ENCODE results near the gene KMT5B. TPM values are rescaled to one million over a fixed set of nuclear protein-coding genes. Genes with fewer than 3 reads are reported as not detected.
A peak's percentile ranks its signal among the peaks of the same experiment; 100 is the strongest.

KMT5B gene
- total and polyA plus RNA-seq, 2 of the 13 experiments (the other 11 are each of a cell fraction or from before 2014, with no cell fraction given) = 17.6 to 23.7 TPM

DNA sequence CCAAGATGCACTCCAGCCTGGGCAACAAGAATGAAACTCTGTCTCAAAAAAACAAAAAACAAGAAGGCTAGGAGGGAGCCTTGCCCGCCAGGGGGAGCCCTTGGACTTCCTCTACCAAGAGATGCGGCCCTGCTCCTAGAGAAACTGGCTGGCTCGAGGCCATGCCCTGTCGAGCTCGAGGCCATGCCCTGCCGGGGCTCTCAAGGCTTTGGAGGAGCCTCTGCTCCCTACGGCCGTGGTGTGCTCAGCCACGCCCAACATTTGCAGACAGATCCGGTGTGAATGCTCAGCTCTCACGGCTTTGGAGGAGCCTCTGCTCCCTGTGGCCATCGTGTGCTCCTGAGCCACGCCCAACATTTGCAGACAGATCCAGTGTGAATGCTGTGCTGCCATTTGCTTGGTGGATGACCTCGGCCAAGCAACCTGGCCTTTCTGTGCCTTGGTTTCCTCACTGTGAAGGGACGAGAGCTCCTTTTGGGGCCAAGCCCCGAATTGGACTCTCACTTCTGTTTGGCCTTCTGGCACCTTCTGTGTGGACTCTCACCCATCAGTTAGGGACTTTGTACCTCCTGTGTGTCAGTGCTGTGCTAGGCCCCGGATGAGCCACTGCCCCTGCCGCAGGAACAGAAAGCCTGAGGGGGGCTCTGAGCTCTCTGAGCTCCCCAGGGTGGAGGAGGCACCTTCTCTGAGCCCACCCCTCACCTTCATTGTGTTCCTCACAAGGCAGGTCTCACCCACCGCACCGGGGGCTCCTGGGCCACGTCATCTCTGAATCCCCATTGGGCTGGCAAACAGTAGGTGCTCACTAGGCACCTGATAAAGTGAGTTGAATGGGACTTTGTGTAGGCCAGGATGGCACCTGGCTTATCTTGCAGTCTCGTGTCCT, 44.6 kb upstream of the KMT5B start (continued):
- TF ChIP-seq FOXJ3 (CRISPR knock-in tag; IDR thresholded peaks at IDR 0.05; ENCODE audit: borderline replicate concordance) (peak; percentile 17; the same call in 1 of the 2 replicates), ZNF232 (CRISPR knock-in tag; IDR thresholded peaks at IDR 0.05; ENCODE audit: borderline replicate concordance) (peak; percentile 93), ATF7 (IDR thresholded peaks at IDR 0.05) (no peak), ATF7 (CRISPR knock-in tag; IDR thresholded peaks at IDR 0.05) (peak; percentile 47; the same call in 1 of the 2 replicates), FOXO1 (CRISPR knock-in tag; IDR thresholded peaks at IDR 0.05) (no peak), ZNF20 (CRISPR knock-in tag; IDR thresholded peaks at IDR 0.05) (no peak), ZNF354B (CRISPR knock-in tag; IDR thresholded peaks at IDR 0.05) (no peak), KDM5B (CRISPR knock-in tag; IDR thresholded peaks at IDR 0.05; ENCODE audit: borderline replicate concordance) (peak; percentile 94; the same call in 1 of the 2 replicates), ZNF547 (CRISPR knock-in tag; IDR thresholded peaks at IDR 0.05) (peak; percentile 73; the same call in 1 of the 2 replicates), FOXA1 (IDR thresholded peaks at IDR 0.05) (no peak), FOXA1 (CRISPR knock-in tag; IDR thresholded peaks at IDR 0.05) (no peak), MZF1 (CRISPR knock-in tag; IDR thresholded peaks at IDR 0.05; ENCODE audit: borderline replicate concordance) (no peak), WIZ (CRISPR knock-in tag; IDR thresholded peaks at IDR 0.05) (peak; percentile 48; the same call in 1 of the 2 replicates), JDP2 (CRISPR knock-in tag; IDR thresholded peaks at IDR 0.05; ENCODE audit: borderline replicate concordance) (no peak), ZNF138 (CRISPR knock-in tag; IDR thresholded peaks at IDR 0.05; ENCODE audit: low read depth) (no peak), ZFY (CRISPR knock-in tag; IDR thresholded peaks at IDR 0.05) (peak; percentile 92)
- TF ChIP-seq, protein P1, sequence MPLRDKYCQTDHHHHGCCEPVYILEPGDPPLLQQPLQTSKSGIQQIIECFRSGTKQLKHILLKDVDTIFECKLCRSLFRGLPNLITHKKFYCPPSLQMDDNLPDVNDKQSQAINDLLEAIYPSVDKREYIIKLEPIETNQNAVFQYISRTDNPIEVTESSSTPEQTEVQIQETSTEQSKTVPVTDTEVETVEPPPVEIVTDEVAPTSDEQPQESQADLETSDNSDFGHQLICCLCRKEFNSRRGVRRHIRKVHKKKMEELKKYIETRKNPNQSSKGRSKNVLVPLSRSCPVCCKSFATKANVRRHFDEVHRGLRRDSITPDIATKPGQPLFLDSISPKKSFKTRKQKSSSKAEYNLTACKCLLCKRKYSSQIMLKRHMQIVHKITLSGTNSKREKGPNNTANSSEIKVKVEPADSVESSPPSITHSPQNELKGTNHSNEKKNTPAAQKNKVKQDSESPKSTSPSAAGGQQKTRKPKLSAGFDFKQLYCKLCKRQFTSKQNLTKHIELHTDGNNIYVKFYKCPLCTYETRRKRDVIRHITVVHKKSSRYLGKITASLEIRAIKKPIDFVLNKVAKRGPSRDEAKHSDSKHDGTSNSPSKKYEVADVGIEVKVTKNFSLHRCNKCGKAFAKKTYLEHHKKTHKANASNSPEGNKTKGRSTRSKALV (CRISPR knock-in tag; IDR thresholded peaks at IDR 0.05) = no peak
- TF ChIP-seq, protein P2, sequence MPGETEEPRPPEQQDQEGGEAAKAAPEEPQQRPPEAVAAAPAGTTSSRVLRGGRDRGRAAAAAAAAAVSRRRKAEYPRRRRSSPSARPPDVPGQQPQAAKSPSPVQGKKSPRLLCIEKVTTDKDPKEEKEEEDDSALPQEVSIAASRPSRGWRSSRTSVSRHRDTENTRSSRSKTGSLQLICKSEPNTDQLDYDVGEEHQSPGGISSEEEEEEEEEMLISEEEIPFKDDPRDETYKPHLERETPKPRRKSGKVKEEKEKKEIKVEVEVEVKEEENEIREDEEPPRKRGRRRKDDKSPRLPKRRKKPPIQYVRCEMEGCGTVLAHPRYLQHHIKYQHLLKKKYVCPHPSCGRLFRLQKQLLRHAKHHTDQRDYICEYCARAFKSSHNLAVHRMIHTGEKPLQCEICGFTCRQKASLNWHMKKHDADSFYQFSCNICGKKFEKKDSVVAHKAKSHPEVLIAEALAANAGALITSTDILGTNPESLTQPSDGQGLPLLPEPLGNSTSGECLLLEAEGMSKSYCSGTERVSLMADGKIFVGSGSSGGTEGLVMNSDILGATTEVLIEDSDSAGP (CRISPR knock-in tag; IDR thresholded peaks at IDR 0.05; ENCODE audit: borderline replicate concordance) = peak; percentile 56; the same call in 1 of the 2 replicates
- TF ChIP-seq, protein P3, sequence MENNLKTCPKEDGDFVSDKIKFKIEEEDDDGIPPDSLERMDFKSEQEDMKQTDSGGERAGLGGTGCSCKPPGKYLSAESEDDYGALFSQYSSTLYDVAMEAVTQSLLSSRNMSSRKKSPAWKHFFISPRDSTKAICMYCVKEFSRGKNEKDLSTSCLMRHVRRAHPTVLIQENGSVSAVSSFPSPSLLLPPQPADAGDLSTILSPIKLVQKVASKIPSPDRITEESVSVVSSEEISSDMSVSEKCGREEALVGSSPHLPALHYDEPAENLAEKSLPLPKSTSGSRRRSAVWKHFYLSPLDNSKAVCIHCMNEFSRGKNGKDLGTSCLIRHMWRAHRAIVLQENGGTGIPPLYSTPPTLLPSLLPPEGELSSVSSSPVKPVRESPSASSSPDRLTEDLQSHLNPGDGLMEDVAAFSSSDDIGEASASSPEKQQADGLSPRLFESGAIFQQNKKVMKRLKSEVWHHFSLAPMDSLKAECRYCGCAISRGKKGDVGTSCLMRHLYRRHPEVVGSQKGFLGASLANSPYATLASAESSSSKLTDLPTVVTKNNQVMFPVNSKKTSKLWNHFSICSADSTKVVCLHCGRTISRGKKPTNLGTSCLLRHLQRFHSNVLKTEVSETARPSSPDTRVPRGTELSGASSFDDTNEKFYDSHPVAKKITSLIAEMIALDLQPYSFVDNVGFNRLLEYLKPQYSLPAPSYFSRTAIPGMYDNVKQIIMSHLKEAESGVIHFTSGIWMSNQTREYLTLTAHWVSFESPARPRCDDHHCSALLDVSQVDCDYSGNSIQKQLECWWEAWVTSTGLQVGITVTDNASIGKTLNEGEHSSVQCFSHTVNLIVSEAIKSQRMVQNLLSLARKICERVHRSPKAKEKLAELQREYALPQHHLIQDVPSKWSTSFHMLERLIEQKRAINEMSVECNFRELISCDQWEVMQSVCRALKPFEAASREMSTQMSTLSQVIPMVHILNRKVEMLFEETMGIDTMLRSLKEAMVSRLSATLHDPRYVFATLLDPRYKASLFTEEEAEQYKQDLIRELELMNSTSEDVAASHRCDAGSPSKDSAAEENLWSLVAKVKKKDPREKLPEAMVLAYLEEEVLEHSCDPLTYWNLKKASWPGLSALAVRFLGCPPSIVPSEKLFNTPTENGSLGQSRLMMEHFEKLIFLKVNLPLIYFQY (CRISPR knock-in tag; IDR thresholded peaks at IDR 0.05; ENCODE audit: borderline replicate concordance) = peak; percentile 42; the same call in 1 of the 2 replicates
- TF ChIP-seq, protein P4, sequence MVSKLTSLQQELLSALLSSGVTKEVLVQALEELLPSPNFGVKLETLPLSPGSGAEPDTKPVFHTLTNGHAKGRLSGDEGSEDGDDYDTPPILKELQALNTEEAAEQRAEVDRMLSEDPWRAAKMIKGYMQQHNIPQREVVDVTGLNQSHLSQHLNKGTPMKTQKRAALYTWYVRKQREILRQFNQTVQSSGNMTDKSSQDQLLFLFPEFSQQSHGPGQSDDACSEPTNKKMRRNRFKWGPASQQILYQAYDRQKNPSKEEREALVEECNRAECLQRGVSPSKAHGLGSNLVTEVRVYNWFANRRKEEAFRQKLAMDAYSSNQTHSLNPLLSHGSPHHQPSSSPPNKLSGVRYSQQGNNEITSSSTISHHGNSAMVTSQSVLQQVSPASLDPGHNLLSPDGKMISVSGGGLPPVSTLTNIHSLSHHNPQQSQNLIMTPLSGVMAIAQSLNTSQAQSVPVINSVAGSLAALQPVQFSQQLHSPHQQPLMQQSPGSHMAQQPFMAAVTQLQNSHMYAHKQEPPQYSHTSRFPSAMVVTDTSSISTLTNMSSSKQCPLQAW (CRISPR knock-in tag; IDR thresholded peaks at IDR 0.05) = peak; percentile 18; the same call in 1 of the 2 replicates

All from HepG2 (cell line).